ENCODE results near the gene TUBB1.
"Not testable (repeated sequence)": the region's sequence is repeated elsewhere in the genome, so short reads cannot be mapped to it uniquely, and the experiment has no call there.

TUBB1 gene

GRCh38 chr20:58980711-58981627 lies 38.3 kb upstream of the TUBB1 start, which contains the start of gene NELFCD:
Gene NELFCD (plus strand): TSS chr20:58981256. CDS start chr20:58981310, 54 bp downstream.
- Histone ChIP-seq H3K79me2 (peaks cover 7% of the 10 kb centered on the region), H3K36me3 (ENCODE audit: control insufficient read depth, insufficient read depth, low read length) (no peaks in the 10 kb centered on the region), H3K4me2 (ENCODE audit: low read length) (peak within 1 kb of the TSS; percentile 99), H3K27me3 (ENCODE audit: control insufficient read depth, insufficient read depth, low read length) (no peaks in the 10 kb centered on the region), H3K9ac (no peak within 1 kb of the TSS), H2AFZ (peak within 1 kb of the TSS; percentile 95), H3K27ac (peak within 1 kb of the TSS; percentile 55), H3K4me3 (ENCODE audit: low read depth, low read length) (peak within 1 kb of the TSS; percentile 81), H3K4me1 (peaks cover 5% of the 10 kb centered on the region), H3K9me3 (ENCODE audit: control insufficient read depth, low read length) (no peaks in the 10 kb centered on the region)
- TF ChIP-seq, protein P1, sequence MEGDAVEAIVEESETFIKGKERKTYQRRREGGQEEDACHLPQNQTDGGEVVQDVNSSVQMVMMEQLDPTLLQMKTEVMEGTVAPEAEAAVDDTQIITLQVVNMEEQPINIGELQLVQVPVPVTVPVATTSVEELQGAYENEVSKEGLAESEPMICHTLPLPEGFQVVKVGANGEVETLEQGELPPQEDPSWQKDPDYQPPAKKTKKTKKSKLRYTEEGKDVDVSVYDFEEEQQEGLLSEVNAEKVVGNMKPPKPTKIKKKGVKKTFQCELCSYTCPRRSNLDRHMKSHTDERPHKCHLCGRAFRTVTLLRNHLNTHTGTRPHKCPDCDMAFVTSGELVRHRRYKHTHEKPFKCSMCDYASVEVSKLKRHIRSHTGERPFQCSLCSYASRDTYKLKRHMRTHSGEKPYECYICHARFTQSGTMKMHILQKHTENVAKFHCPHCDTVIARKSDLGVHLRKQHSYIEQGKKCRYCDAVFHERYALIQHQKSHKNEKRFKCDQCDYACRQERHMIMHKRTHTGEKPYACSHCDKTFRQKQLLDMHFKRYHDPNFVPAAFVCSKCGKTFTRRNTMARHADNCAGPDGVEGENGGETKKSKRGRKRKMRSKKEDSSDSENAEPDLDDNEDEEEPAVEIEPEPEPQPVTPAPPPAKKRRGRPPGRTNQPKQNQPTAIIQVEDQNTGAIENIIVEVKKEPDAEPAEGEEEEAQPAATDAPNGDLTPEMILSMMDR (IDR thresholded peaks at IDR 0.05): no peak

DNA sequence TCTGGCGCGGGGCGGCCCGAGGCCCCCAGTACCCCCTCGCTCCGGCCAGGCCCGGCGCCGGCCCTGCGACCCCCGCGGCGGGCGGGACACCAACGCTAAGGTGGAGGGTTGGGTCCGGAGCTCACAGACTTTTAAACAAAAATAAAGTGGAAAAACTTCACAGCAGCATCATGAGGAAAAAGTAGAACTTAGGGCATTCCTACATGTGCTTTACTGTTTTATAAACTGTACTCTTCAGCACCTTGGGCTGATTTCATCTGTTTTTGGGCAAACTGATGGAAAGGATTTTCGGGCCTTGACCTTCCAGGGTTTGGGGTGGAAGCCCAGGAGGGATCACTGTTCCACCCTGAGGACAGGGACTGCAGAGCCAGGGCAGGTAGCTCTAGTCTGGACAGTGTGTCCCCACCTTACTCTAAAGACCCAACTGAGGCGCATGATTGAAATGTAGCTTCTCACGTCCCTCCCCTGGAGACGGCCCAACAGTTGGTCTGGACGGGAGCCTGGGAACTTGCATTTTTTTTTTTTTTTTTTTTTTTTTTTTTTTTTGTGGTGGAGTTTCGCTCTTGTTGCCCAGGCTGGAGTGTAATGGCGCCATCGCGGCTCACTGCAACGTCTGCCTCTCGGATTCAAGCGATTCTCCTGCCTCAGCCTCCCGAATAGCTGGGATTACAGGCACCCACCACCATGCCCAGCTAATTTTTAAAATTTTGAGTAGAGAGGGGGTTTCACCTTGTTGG lies 37.4 kb upstream of the TUBB1 start:
- H3K4me3 ChIP-seq (ENCODE audit: low read depth, low read length): peak overlapping the region; percentile 81
- H2AFZ ChIP-seq: peak overlapping the region; percentile 83
- no peaks in the 10 kb centered on the region for H3K27me3 ChIP-seq (ENCODE audit: control insufficient read depth, insufficient read depth, low read length)
- no peak overlapping the region for H3K9ac ChIP-seq
- peaks cover 5% of the 10 kb centered on the region for H3K4me1 ChIP-seq
- no peaks in the 10 kb centered on the region for H3K9me3 ChIP-seq (ENCODE audit: control insufficient read depth, low read length)
- H3K4me2 ChIP-seq (ENCODE audit: low read length): peak overlapping the region; percentile 99
- TF ChIP-seq, protein P1 (IDR thresholded peaks at IDR 0.05): no peak
- H3K79me2 ChIP-seq: peaks cover 7% of the 10 kb centered on the region
- peak overlapping the region; percentile 49 for H3K27ac ChIP-seq
- H3K36me3 ChIP-seq (ENCODE audit: control insufficient read depth, insufficient read depth, low read length): no peaks in the 10 kb centered on the region

GRCh38 chr20:58982406-58983114 lies 36.7 kb upstream of the TUBB1 start:
- TF ChIP-seq, protein P1 (IDR thresholded peaks at IDR 0.05): no peak
- Histone ChIP-seq H3K27ac (no peak overlapping the region), H3K79me2 (peaks cover 7% of the 10 kb centered on the region), H2AFZ (no peak overlapping the region), H3K9me3 (ENCODE audit: control insufficient read depth, low read length) (no peaks in the 10 kb centered on the region), H3K27me3 (ENCODE audit: control insufficient read depth, insufficient read depth, low read length) (no peaks in the 10 kb centered on the region), H3K4me1 (peaks cover 5% of the 10 kb centered on the region), H3K36me3 (ENCODE audit: control insufficient read depth, insufficient read depth, low read length) (no peaks in the 10 kb centered on the region), H3K4me2 (ENCODE audit: low read length) (no peak overlapping the region), H3K4me3 (ENCODE audit: low read depth, low read length) (no peak overlapping the region), H3K9ac (no peak overlapping the region)

GRCh38 chr20:58983115-58983468 lies 36.1 kb upstream of the TUBB1 start:
- H2AFZ ChIP-seq; H3K4me3 ChIP-seq (ENCODE audit: low read depth, low read length); H3K9ac ChIP-seq; H3K79me2 ChIP-seq; H3K27me3 ChIP-seq (ENCODE audit: control insufficient read depth, insufficient read depth, low read length); H3K36me3 ChIP-seq (ENCODE audit: control insufficient read depth, insufficient read depth, low read length); H3K9me3 ChIP-seq (ENCODE audit: control insufficient read depth, low read length); H3K4me1 ChIP-seq; H3K27ac ChIP-seq; H3K4me2 ChIP-seq (ENCODE audit: low read length): not testable (repeated sequence)

DNA sequence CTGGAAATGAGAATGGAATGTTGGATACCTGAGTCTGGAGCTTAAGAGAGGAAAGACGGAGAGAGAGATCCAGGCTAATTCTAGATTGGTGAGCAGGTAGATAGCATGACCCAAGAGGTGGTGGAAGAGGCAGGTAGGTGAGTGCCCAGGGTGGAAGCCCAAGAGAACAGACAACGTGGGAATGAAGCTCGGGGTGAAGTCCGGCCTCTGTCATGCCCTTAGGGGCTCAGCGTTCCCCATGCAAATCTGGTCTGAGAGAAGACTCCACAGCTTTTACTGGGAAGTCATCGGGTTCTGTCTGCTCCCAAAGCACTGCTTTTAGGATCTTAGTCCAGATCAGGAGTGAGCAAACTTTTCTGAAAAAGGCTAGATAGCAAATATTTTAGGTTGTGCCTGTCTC lies 34.5 kb upstream of the TUBB1 start:
- H3K79me2 ChIP-seq: peaks cover 7% of the 10 kb centered on the region
- TF ChIP-seq, protein P1 (IDR thresholded peaks at IDR 0.05): no peak
- H2AFZ ChIP-seq: no peak overlapping the region
- H3K4me1 ChIP-seq: peaks cover 5% of the 10 kb centered on the region
- H3K27ac ChIP-seq: no peak overlapping the region
- no peak overlapping the region for H3K9ac ChIP-seq
- no peaks in the 10 kb centered on the region for H3K27me3 ChIP-seq (ENCODE audit: control insufficient read depth, insufficient read depth, low read length)
- no peaks in the 10 kb centered on the region for H3K36me3 ChIP-seq (ENCODE audit: control insufficient read depth, insufficient read depth, low read length)
- H3K4me2 ChIP-seq (ENCODE audit: low read length): no peak overlapping the region
- H3K4me3 ChIP-seq (ENCODE audit: low read depth, low read length): no peak overlapping the region
- H3K9me3 ChIP-seq (ENCODE audit: control insufficient read depth, low read length): no peaks in the 10 kb centered on the region
